Gastroesophageal sphincter (tissue), 3 donors: Measurements from ENCODE around the gene BSG.

Experiments
- CTCF ChIP-seq, 4 experiments: fragments of 200-600 bp in 2 of 4; fragments of 450-650 bp in 2 of 4; sonication (generic) in 1 of 4; IDR thresholded peaks; one replicate each; pipeline ENCODE4 v1.5.1; 2017 to 2019; ENCODE audit warnings: antibody characterized with exemption in 4 of 4, mild to moderate bottlenecking in 2 of 4, moderate library complexity in 2 of 4
- EP300 ChIP-seq: sonication (generic); formaldehyde crosslinking; IDR thresholded peaks from one replicate; pipeline ENCODE4 v1.6.1; 2017; ENCODE audit warnings: antibody characterized with exemption, mild to moderate bottlenecking
- POLR2AphosphoS5 ChIP-seq: sonication (generic); formaldehyde crosslinking; IDR thresholded peaks from one replicate; pipeline ENCODE4 v1.6.1; 2017; ENCODE audit warnings: antibody characterized with exemption

GRCh38 chr19:618674-619285 is 46.4 kb downstream of the BSG start:
- TF ChIP-seq CTCF (IDR thresholded peaks at IDR 0.05) (no peak), EP300 (no peak), POLR2AphosphoS5 (no peak)
